HEK293 (cell line): ENCODE measurements around the gene ATP5F1A.

Experiments
- ATF2 ChIP-seq: fragments of 450-650 bp; formaldehyde crosslinking; IDR thresholded peaks from 2 replicates; pipeline ENCODE4 v1.5.1; 2016; ENCODE audit warnings: missing biosample characterization, missing genetic modification characterization, low read depth
- BCL11B ChIP-seq: fragments of 450-650 bp; formaldehyde crosslinking; IDR thresholded peaks from 2 replicates; pipeline ENCODE4 v1.5.1; 2016; ENCODE audit warnings: low read depth, missing biosample characterization, missing genetic modification characterization
- KLF7 ChIP-seq: fragments of 450-650 bp; formaldehyde crosslinking; IDR thresholded peaks from 2 replicates; pipeline ENCODE4 v1.5.1; 2016; ENCODE audit warnings: missing biosample characterization, missing genetic modification characterization, borderline replicate concordance
- PATZ1 ChIP-seq: fragments of 450-650 bp; formaldehyde crosslinking; IDR thresholded peaks from 2 replicates; pipeline ENCODE4 v1.5.1; 2016; ENCODE audit warnings: missing biosample characterization, missing genetic modification characterization
- PRDM2 ChIP-seq: fragments of 450-650 bp; formaldehyde crosslinking; IDR thresholded peaks from 2 replicates; pipeline ENCODE4 v1.5.1; 2016; ENCODE audit warnings: missing biosample characterization, missing genetic modification characterization, borderline replicate concordance
- SP3 ChIP-seq: fragments of 450-650 bp; formaldehyde crosslinking; IDR thresholded peaks from 2 replicates; pipeline ENCODE4 v1.5.1; 2016; ENCODE audit warnings: missing biosample characterization, missing genetic modification characterization
- ZBTB11 ChIP-seq: fragments of 450-650 bp; formaldehyde crosslinking; conservative IDR thresholded peaks from 2 replicates; pipeline ENCODE4 v1.5.1; 2016; ENCODE audit warnings: low read depth, missing biosample characterization, missing genetic modification characterization
- ZBTB8A ChIP-seq: fragments of 450-650 bp; formaldehyde crosslinking; IDR thresholded peaks from 2 replicates; pipeline ENCODE4 v1.5.1; 2016; ENCODE audit warnings: missing biosample characterization, missing genetic modification characterization
- ZFHX2 ChIP-seq: fragments of 450-650 bp; formaldehyde crosslinking; conservative IDR thresholded peaks from 2 replicates; pipeline ENCODE4 v1.5.1; 2016; ENCODE audit warnings: missing biosample characterization, missing genetic modification characterization
- ZFP3 ChIP-seq: fragments of 450-650 bp; formaldehyde crosslinking; IDR thresholded peaks from 2 replicates; pipeline ENCODE4 v1.5.1; 2016; ENCODE audit warnings: low read depth, missing biosample characterization, missing genetic modification characterization
- ZNF433 ChIP-seq: fragments of 450-650 bp; formaldehyde crosslinking; IDR thresholded peaks from 2 replicates; pipeline ENCODE4 v1.5.1; 2016; ENCODE audit warnings: missing biosample characterization, missing genetic modification characterization, low read depth
- ZNF555 ChIP-seq: fragments of 450-650 bp; formaldehyde crosslinking; conservative IDR thresholded peaks from 2 replicates; pipeline ENCODE4 v1.5.1; 2017; ENCODE audit warnings: missing biosample characterization, mild to moderate bottlenecking, missing genetic modification characterization, inconsistent platforms
- ZNF677 ChIP-seq: fragments of 450-650 bp; IDR thresholded peaks from 2 replicates; pipeline ENCODE4 v1.5.0; 2018; ENCODE audit warnings: missing biosample characterization, mild to moderate bottlenecking, missing genetic modification characterization, moderate library complexity
- ZNF785 ChIP-seq: fragments of 450-650 bp; formaldehyde crosslinking; IDR thresholded peaks from 2 replicates; pipeline ENCODE4 v1.5.1; 2016; ENCODE audit warnings: missing biosample characterization, missing genetic modification characterization
- ZNF792 ChIP-seq: fragments of 450-650 bp; formaldehyde crosslinking; IDR thresholded peaks from 2 replicates; pipeline ENCODE4 v1.5.1; 2016; ENCODE audit warnings: missing biosample characterization, missing genetic modification characterization
- ZNF843 ChIP-seq: fragments of 450-650 bp; formaldehyde crosslinking; IDR thresholded peaks from 2 replicates; pipeline ENCODE4 v1.5.1; 2016; ENCODE audit warnings: missing biosample characterization, missing genetic modification characterization
- TF ChIP-seq, protein P1 (sequence below): fragments of 450-650 bp; formaldehyde crosslinking; IDR thresholded peaks from 2 replicates; pipeline ENCODE4 v1.5.1; 2016; ENCODE audit warnings: missing biosample characterization, missing genetic modification characterization

ATP5F1A gene

GRCh38 chr18:46097801-46098615 is at the start of gene ATP5F1A (continued):
- TF ChIP-seq ZNF555 (tag by site-specific recombination) (no peak), ZNF785 (tag by site-specific recombination) (no peak), BCL11B (peak; percentile 89), ZNF677 (tag by site-specific recombination) (no peak), ZBTB11 (tag by site-specific recombination) (peak; percentile 74), KLF7 (tag by site-specific recombination) (peak; percentile 58; the same call in 1 of the 2 replicates), ZNF433 (tag by site-specific recombination) (no peak), ZFP3 (tag by site-specific recombination) (no peak), PATZ1 (tag by site-specific recombination) (0 out of 2 replicates have a peak, but pooled peaks have one; percentile 26), ZNF843 (tag by site-specific recombination) (no peak; the same call in 1 of the 2 replicates), ZBTB8A (no peak), ZFHX2 (tag by site-specific recombination) (peak; percentile 43), PRDM2 (tag by site-specific recombination) (peak; percentile 36; the same call in 1 of the 2 replicates), ATF2 (tag by site-specific recombination) (no peak), ZNF792 (tag by site-specific recombination) (0 out of 2 replicates have a peak, but pooled peaks have one; percentile 61), SP3 (peak; percentile 56)
- TF ChIP-seq, protein P1, sequence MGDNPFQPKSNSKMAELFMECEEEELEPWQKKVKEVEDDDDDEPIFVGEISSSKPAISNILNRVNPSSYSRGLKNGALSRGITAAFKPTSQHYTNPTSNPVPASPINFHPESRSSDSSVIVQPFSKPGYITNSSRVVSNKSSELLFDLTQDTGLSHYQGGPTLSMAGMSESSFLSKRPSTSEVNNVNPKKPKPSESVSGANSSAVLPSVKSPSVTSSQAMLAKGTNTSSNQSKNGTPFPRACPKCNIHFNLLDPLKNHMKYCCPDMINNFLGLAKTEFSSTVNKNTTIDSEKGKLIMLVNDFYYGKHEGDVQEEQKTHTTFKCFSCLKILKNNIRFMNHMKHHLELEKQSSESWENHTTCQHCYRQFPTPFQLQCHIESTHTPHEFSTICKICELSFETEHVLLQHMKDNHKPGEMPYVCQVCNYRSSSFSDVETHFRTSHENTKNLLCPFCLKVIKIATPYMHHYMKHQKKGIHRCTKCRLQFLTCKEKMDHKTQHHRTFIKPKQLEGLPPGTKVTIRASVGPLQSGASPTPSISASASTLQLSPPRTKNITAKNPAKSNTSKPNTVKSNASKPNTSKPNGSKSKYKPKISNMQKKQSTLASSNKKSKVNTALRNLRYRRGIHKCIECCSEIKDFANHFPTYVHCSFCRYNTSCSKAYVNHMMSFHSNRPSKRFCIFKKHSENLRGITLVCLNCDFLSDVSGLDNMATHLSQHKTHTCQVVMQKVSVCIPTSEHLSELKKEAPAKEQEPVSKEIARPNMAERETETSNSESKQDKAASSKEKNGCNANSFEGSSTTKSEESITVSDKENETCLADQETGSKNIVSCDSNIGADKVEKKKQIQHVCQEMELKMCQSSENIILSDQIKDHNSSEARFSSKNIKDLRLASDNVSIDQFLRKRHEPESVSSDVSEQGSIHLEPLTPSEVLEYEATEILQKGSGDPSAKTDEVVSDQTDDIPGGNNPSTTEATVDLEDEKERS (tag by site-specific recombination), result peak; percentile 80; the same call in 1 of the 2 replicates
- TF ChIP-seq, all 188 proteins: peak for 42
